RWPE2 (cell line): ENCODE measurements around the gene CPSF4.

Experiments used
- ATAC-seq: fragments of 200-7000 bp; cut with Tn5 transposase; 3 replicates; pipeline ENCODE4 v1.9.1; 2021; ENCODE audit warnings: low read depth
- DNase-seq: peaks from one replicate; pipeline ENCODE4 v3.0.0-alpha.2; 2020; ENCODE audit warnings: low spot score
- H3K27ac ChIP-seq: fragments of 450-650 bp; 2 replicates; pipeline ENCODE4 v1.5.1; 2017; ENCODE audit warnings: mild to moderate bottlenecking; ENCODE audit not compliant: poor library complexity, severe bottlenecking
- H3K27me3 ChIP-seq: fragments of 250-450 bp; sonication (Bioruptor Pico); 2 replicates; pipeline ENCODE4 v1.5.1; 2021; ENCODE audit warnings: mild to moderate bottlenecking, moderate library complexity; ENCODE audit not compliant: insufficient read depth, poor library complexity, severe bottlenecking
- H3K36me3 ChIP-seq: fragments of 250-450 bp; sonication (Bioruptor Pico); 2 replicates; pipeline ENCODE4 v1.5.1; 2020; ENCODE audit warnings: low read depth, mild to moderate bottlenecking, moderate library complexity
- H3K4me1 ChIP-seq: fragments of 250-450 bp; sonication (Bioruptor Pico); 2 replicates; pipeline ENCODE4 v1.5.1; 2021; ENCODE audit warnings: mild to moderate bottlenecking, moderate library complexity; ENCODE audit not compliant: insufficient read depth, poor library complexity, severe bottlenecking
- H3K4me3 ChIP-seq: fragments of 250-450 bp; sonication (Bioruptor Pico); 2 replicates; pipeline ENCODE4 v1.5.1; 2021; ENCODE audit warnings: mild to moderate bottlenecking, moderate library complexity; ENCODE audit not compliant: severe bottlenecking
- H3K9me3 ChIP-seq: fragments of 250-450 bp; sonication (Bioruptor Pico); 2 replicates; pipeline ENCODE4 v1.5.1; 2021; ENCODE audit warnings: mild to moderate bottlenecking, moderate library complexity; ENCODE audit not compliant: severe bottlenecking
- TF ChIP-seq, protein P1 (sequence below): fragments of 450-650 bp; IDR thresholded peaks from one replicate; pipeline ENCODE4 v1.5.1; 2017; ENCODE audit warnings: mild to moderate bottlenecking, moderate library complexity; ENCODE audit not compliant: poor library complexity, severe bottlenecking

The CPSF4 gene

DNA sequence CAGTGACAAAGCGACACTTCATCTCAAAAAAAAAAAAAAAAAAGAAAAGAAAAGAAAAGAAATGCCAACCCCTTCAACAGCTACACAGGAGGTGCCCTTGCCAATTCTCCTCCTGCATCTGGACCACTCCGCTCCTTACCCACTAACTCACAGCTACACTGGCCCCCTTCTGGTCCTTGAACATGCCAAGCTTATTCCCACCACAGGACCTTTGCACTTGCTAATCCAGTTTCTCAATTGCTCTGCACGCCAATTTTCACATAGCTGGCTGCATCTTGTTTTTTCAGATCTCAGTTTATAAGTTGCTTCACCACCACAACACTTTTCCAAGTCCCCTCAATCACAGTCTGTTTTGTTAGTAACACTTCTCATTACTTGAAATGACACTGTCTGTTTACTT lies 35.9 kb upstream of the CPSF4 start:
- TF ChIP-seq, protein P1, sequence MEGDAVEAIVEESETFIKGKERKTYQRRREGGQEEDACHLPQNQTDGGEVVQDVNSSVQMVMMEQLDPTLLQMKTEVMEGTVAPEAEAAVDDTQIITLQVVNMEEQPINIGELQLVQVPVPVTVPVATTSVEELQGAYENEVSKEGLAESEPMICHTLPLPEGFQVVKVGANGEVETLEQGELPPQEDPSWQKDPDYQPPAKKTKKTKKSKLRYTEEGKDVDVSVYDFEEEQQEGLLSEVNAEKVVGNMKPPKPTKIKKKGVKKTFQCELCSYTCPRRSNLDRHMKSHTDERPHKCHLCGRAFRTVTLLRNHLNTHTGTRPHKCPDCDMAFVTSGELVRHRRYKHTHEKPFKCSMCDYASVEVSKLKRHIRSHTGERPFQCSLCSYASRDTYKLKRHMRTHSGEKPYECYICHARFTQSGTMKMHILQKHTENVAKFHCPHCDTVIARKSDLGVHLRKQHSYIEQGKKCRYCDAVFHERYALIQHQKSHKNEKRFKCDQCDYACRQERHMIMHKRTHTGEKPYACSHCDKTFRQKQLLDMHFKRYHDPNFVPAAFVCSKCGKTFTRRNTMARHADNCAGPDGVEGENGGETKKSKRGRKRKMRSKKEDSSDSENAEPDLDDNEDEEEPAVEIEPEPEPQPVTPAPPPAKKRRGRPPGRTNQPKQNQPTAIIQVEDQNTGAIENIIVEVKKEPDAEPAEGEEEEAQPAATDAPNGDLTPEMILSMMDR = no peak
- DNase-seq (no peak), ATAC-seq (no peak)
- Histone ChIP-seq H3K9me3 (no peaks in the 10 kb centered on the region), H3K36me3 (peaks cover 80% of the 10 kb centered on the region), H3K4me3 (no peak overlapping the region), H3K27me3 (no peaks in the 10 kb centered on the region), H3K27ac (no peak overlapping the region), H3K4me1 (peaks cover 6% of the 10 kb centered on the region)

DNA sequence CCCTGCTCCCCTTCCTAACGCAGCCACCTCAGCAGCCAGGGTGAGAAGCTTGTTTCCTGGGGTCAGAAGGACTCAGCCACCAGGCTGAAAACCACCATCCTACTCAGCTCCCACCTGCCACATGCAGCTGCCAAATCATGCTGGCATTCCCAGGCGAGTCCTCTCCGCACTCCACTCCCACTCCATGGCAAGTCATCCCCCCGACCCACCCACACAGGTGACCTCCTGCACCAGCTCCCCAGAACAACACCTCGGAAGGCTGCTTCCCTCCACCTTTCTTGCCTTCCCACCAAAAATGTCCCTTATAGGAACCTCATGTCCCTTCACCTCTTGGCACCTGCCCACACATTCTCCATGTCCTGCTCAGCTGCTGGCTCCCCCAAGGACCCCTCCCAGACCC lies 35.0 kb upstream of the CPSF4 start:
- H3K36me3 ChIP-seq = peaks cover 75% of the 10 kb centered on the region
- H3K27me3 ChIP-seq = no peaks in the 10 kb centered on the region
- TF ChIP-seq, protein P1 = no peak
- no peak overlapping the region for H3K4me3 ChIP-seq
- peaks cover 6% of the 10 kb centered on the region for H3K4me1 ChIP-seq
- ATAC-seq = no peak
- no peaks in the 10 kb centered on the region for H3K9me3 ChIP-seq
- no peak for DNase-seq
- H3K27ac ChIP-seq = no peak overlapping the region

DNA sequence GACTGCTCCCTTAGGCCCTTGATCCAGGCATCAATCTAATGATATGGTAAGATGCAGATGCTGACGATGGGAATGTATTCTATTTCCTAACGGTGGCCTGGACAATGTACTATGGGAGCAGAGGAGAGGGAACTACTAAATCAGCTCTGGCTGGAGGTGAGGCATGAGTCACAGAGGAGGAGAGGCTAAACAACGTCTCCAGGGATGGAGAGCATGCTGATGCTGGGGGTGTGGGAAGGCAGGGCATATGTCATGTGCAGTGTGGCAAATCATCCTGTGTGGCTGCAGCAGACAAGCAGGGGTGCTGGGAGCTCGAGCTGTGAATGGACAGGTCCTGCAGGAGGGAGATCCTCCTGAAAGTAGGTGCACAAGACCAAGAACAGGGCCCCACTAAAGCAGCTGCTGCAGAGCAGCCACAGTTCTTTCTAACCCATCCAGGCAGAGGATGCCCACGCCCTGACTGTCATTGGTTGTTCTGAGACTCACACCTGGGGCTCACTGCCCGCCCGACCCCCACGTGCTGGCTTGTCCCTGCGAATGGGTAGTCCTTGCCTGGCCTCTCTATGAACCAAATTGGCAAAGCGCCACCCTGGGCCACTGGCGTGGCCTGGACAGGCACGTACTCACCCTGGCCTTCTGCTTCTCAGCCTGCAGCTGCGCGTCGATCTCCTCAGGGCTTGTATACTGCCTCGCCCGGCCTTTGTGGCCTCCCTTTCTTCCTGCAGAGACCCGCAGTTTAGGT lies 34.3 kb upstream of the CPSF4 start:
- Histone ChIP-seq H3K4me1 (peaks cover 6% of the 10 kb centered on the region), H3K9me3 (no peaks in the 10 kb centered on the region), H3K27ac (no peak overlapping the region), H3K4me3 (no peak overlapping the region), H3K27me3 (no peaks in the 10 kb centered on the region), H3K36me3 (peaks cover 69% of the 10 kb centered on the region)
- TF ChIP-seq, protein P1 = no peak
- ATAC-seq (no peak), DNase-seq (no peak)

DNA sequence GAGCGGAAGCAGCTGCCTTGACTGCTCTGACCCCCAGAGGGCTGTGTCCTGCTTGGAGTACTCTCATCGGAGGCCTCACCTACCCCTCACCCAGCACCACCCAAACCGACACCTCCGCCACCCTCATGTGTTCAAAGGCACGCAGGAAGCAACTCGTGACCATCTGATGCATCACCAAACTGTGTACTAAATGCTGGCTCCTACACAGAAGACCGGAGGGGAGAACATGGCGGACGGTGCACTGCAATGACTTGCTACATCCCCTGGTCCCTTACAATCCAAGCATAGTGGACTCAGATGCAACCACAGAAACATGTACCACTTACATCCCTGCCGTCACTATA lies 33.8 kb upstream of the CPSF4 start:
- Histone ChIP-seq H3K4me3 (no peak overlapping the region), H3K36me3 (peaks cover 66% of the 10 kb centered on the region), H3K27ac (no peak overlapping the region), H3K9me3 (no peaks in the 10 kb centered on the region), H3K4me1 (peaks cover 6% of the 10 kb centered on the region), H3K27me3 (no peaks in the 10 kb centered on the region)
- TF ChIP-seq, protein P1 = no peak
- DNase-seq (no peak), ATAC-seq (no peak)

DNA sequence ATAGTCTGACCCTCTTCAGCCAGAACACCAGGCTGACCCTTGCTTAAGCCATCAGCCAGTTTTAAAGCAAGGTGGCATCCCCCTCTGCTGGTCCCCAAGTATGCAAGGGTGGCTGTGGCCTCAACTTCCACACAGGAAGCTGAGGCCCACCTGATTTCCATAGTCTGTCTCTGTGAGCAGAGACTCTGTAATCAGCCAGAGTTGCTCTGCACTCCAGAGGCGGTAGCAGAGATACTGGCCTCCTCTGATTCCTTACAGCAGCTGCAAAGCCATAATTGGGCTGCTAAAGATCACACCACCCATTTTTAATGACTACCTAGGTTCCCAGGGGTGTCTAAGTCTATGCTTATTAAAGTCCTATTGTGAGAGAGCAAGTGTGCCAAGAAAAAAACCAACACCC lies 32.2 kb upstream of the CPSF4 start:
- TF ChIP-seq, protein P1 = no peak
- no peak overlapping the region for H3K4me3 ChIP-seq
- peaks cover 6% of the 10 kb centered on the region for H3K4me1 ChIP-seq
- no peak for DNase-seq
- no peaks in the 10 kb centered on the region for H3K9me3 ChIP-seq
- no peaks in the 10 kb centered on the region for H3K27me3 ChIP-seq
- ATAC-seq = no peak
- H3K27ac ChIP-seq = peak overlapping the region; percentile 81
- H3K36me3 ChIP-seq = peaks cover 66% of the 10 kb centered on the region
